NCI-H128 (cell line): ENCODE results near the gene IL1RL1.

Experiments used
- DNase-seq: peaks from one replicate; lab custom pipeline; 2025; ENCODE audit not compliant: unreplicated experiment; lab: John Stamatoyannopoulos, UW

Gene IL1RL1

DNA sequence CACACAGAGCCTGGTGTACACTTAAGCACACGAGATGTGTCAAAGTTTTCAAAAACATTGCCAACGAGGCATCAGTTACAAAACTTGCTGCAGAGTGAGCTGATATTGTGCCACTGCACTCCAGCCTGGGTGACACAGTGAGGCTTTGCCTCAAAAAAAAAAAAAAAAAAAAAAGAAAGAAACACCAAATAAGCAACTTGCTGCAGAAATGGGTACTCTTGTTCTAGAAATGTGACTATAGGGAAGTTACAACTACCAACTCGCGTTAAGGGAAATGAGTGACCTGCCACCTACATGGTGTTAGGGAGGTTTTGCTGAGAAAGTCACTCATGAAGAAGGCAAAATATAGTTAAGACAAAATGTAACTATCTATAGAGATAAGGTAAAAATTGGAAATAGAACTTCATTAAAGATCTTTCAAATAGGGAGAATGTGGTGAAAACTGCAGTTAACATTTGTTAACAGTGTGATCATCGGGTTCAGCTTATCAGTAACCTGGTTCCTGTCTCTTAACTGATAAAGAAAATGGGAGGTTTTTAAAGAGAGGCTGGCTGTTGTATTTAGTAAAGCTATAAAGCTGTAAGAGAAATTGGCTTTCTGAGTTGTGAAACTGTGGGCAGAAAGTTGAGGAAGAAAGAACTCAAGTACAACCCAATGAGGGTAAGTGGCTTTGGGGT, at the start of gene IL1RL1:
IL1RL1 (plus strand) TSS at position 600 of the 677 bp plus-strand sequence. CDS start 26,702 bp downstream, outside the sequence.
- no peak for DNase-seq

DNA sequence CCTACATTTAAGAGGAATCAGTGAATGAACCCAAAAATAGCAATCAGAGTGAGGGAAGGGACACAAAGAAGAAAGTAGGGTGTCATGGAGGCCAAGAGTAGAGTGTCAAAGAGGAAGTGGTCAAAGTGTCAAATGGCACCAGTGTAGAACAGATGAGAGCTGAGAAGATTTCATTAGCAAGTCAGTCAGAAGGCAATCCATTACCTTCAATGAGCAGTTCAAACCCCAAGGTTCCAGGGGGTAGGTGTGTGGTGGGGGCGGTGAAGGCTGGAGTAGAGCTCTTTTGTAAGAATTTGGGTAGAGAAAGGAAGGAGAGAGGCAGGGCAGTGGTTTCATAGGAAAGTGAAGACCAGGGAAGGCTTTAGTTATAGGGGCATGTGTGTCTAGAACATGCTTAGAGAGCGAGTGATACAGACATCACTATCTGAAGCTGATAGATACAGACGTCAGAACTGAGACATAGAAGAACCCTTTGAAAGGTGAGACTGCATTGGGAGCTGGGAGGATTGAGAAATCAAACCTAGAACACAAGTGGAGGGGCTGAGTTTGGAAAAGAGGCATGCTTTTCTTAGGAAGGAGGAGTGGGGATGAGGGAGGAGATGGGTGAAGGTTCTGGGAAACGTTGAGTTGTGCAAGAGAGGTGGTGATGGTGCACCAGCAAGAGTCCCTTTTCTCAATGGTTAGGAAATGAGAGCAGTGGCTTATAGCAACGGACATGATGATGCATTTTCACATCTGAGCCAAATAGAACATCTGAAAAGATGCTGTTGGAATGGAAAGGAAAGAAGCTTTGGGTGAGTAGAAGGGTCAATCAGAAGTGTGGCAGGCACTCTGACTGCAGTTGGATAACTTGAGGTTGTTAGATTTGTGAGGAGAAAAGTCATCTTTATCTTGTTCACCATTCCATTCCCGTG, 48.9 kb upstream of the IL1RL1 start:
- no peak for DNase-seq

- no peak for DNase-seq
Measured at GRCh38 chr2:102264952-102265351, 46.4 kb upstream of the IL1RL1 start.

GRCh38 chr2:102266204-102266603, 45.2 kb upstream of the IL1RL1 start:
- no peak for DNase-seq

- DNase-seq, result no peak
Measured at GRCh38 chr2:102267774-102268173, 43.6 kb upstream of the IL1RL1 start.

- DNase-seq, result no peak
Measured at GRCh38 chr2:102268510-102269199, 42.7 kb upstream of the IL1RL1 start.

DNA sequence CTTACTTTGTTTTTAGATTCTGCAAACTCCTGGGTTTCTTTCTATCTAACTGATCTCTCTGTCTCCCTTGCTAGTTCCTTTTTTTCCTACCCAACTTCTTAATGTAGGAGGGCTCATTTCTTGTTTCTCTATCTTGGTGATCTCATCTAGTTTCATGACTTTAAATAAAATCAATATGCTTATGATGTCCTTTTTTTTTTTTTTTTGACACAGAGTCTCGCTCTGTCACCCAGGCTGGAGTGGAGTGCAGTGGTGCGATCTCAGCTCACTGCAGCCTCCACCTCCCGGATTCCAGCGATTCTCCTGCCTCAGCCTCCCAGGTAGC, 42.2 kb upstream of the IL1RL1 start:
- no peak for DNase-seq

DNA sequence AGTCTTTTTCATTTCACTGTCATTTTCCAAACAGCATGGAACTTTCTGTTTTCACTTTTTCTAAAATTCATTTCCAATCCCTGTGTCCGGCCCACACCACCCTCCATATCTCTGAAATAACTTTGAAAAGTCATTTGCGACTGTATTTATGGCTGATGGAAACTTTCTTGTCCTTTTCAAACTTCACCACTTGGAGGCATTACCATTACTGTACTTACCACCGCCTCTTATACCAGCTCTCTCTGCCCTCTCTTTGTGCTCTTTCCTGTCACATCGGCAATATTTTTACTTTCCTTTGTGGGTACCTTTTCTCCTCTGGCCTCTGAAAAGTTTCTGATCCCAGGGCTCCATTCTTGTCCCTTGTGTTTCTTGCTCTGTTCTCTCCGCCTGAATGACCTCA, 39.5 kb upstream of the IL1RL1 start:
- DNase-seq, result no peak

DNA sequence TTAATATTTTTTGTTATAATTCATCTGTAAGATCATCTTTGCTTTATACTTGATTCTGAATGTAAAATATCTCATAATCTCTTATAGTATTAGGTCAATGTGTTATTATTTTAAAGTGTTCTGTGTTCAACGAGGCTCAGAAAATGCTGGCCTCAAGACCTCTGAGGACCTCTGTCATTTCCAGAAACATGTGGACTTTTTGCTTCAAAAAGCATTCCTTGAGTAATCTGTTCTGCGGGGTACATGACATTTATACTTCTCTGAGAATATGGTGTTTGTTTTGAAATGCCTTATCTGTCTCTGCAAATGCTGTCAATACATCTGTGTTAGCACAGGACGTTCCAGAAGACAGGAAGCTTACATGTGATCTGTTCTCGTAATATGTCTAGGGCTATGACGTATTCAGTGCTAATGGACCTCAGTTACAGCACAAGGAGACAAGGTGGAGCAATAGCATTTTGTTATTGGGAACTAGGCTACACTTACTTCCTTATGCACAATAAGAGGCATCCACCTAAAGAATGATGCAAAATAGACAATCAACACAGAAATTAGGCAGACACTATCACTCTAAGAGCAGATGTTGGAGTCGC, 37.6 kb upstream of the IL1RL1 start:
- no peak for DNase-seq

- no peak for DNase-seq
Measured at GRCh38 chr2:102276549-102277201, 34.7 kb upstream of the IL1RL1 start.

- DNase-seq, result no peak
Measured at GRCh38 chr2:102277202-102277700, 34.1 kb upstream of the IL1RL1 start.

GRCh38 chr2:102278720-102279390, 32.5 kb upstream of the IL1RL1 start:
- DNase-seq, result no peak

DNA sequence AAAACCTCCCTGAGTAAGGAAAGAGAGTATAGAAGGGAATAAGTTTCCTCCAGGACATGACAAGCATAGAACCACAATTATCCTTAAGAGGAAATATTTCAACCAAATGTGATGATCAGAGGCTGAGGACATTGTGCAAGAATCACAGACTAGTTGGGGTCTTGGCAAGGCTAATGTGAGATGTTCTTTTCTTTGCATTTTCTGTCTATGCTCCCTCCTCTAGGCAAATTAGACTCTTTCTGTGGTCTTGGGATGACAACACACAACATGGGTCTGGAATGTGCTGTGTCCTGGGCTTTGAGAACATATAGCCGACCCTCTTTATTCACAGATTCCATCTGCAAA, 32.0 kb upstream of the IL1RL1 start:
- DNase-seq, result no peak

DNA sequence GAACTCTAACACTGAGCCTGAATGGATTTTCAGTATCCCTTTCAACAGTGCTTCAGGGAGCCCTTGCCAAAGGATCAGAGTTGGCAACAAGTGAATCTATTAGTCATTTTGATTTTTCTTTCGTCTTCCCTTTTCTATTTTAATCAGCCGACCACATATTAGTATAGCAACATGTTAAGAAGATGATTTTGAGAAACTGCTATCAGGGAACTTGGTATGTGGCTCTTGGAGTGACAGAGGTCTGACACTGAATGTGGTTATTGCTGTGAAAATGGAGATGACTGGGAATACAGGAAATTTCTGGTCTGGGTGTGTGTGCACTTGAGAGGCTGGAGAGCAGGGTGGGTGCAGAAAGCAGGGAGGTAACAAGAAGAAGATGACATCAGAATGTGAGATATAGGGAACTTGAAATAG, 28.7 kb upstream of the IL1RL1 start:
- DNase-seq, result no peak

- DNase-seq, result no peak
Measured at GRCh38 chr2:102283996-102284395, 27.4 kb upstream of the IL1RL1 start.

DNA sequence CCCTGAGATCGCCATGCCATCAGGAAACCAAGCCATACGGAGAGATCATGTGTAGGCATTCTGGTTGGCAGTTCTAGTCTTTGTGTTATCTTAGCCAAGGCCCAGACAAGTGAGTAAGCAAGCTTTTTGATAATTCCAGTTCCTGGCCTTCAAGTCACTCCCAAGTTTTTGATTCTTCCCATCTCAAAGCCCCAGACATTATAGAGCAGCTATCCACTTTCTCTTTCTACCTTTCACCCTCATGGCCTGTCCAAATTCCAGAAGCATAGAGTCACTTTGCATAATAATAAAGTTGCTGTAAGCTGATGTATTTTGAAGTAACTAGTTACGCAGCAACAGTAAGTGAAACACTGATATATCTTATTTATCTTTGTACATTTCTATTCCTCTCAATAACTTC, 26.8 kb upstream of the IL1RL1 start:
- no peak for DNase-seq

DNA sequence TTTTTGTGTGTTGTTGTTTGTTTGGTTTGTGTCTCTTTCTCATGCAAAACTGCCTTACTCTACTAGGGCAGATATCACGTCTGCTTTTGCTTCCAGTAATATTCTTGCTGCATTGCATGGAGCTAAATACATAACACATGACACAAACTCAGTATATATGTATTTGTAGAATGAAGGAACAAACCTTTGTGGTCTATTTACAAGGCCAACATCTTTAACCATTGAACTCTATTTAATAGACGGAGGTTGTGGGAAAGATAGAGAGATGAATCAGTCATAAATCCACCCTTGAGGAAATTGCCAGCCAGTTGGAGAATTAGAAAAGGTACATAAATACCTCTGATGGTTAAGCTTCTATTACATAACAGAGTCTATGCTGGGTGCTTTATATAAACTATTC, 26.0 kb upstream of the IL1RL1 start:
- DNase-seq, result no peak

DNA sequence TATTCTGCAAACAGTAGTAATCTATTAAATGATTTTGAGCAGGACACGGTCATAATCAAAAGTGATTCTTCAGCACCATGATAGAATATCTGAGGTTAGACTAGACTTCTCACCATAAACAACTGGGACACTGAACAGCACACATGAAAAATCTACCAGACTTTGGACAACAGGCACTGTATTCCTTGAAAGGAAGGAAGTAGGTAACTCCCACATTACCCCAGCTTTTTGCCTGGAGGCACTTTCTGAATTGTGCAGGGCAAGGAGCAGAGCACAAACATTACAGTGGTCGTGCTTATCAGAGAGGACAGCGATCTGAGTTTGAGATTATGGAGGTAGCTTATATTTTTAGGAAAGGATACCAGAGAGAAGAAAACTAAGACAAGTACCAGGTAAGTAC, 25.3 kb upstream of the IL1RL1 start:
- no peak for DNase-seq

GRCh38 chr2:102289129-102289528, 22.2 kb upstream of the IL1RL1 start:
- DNase-seq, result no peak

GRCh38 chr2:102290594-102290993, 20.8 kb upstream of the IL1RL1 start:
- DNase-seq, result no peak
